PC-3 (cell line): ENCODE results near the gene NTNG1. TPM values are rescaled to one million over a fixed set of nuclear protein-coding genes. Genes with fewer than 3 reads are reported as not detected.

Source experiments
- ATAC-seq: fragments of 200-7000 bp; cut with Tn5 transposase; 2 replicates; pipeline ENCODE4 v1.9.1; 2020; ENCODE audit warnings: mild to moderate bottlenecking, moderate library complexity
- BruUV-seq: library from RNA; stranded (reverse); fragments of 400-500 nt; replicated peaks from 2 replicates; lab custom pipeline; 2021; lab: Mats Ljungman, UMichigan
- CTCF ChIA-PET: fragments of 300-600 bp; sonication (Branson Sonifier 250); formaldehyde crosslinking; loops from one replicate; lab custom pipeline; 2022; ENCODE audit warnings: antibody characterized with exemption; lab: Charles Lee
- POLR2A ChIA-PET: fragments of 300-600 bp; sonication (Branson Sonifier 250); formaldehyde crosslinking; loops from one replicate; lab custom pipeline; 2022; ENCODE audit warnings: antibody characterized with exemption; ENCODE audit not compliant: unreplicated experiment; lab: Charles Lee
- DNase-seq: peaks from one replicate; pipeline ENCODE4 v3.0.0-alpha.2; 2015
- H2AFZ ChIP-seq: fragments of 300-600 bp; sonication (generic); 2 replicates; pipeline ENCODE4 v1.6.0; 2016; ENCODE audit warnings: antibody characterized with exemption, low read length
- H3F3A ChIP-seq: fragments of 300-600 bp; sonication (generic); one replicate; pipeline ENCODE4 v1.6.0; 2017; ENCODE audit warnings: antibody characterized with exemption, low read length, control low read depth, mild to moderate bottlenecking; ENCODE audit not compliant: unreplicated experiment
- H3K27ac ChIP-seq: fragments of 300-600 bp; sonication (generic); 2 replicates; pipeline ENCODE4 v1.5.1; 2016; ENCODE audit warnings: mild to moderate bottlenecking, low read length
- H3K27me3 ChIP-seq: fragments of 300-600 bp; sonication (generic); 2 replicates; pipeline ENCODE4 v1.6.1; 2016; ENCODE audit warnings: low read length, mixed read lengths
- H3K36me3 ChIP-seq: fragments of 300-600 bp; sonication (generic); 2 replicates; pipeline ENCODE4 v1.6.1; 2016; ENCODE audit warnings: low read depth, mixed run types, low read length, mixed read lengths
- H3K4me1 ChIP-seq: fragments of 300-600 bp; sonication (generic); 2 replicates; pipeline ENCODE4 v1.5.1; 2016; ENCODE audit warnings: low read length; ENCODE audit not compliant: insufficient read depth
- H3K4me2 ChIP-seq: fragments of 300-600 bp; sonication (generic); 2 replicates; pipeline ENCODE4 v1.6.0; 2016; ENCODE audit warnings: low read length
- H3K4me3 ChIP-seq: fragments of 300-600 bp; sonication (generic); 2 replicates; pipeline ENCODE4 v1.5.1; 2016; ENCODE audit warnings: mild to moderate bottlenecking, low read length, mixed read lengths
- H3K79me2 ChIP-seq: fragments of 300-600 bp; sonication (generic); 2 replicates; pipeline ENCODE4 v1.6.1; 2017; ENCODE audit warnings: low read length, mixed read lengths
- H3K9ac ChIP-seq: fragments of 300-600 bp; sonication (generic); 2 replicates; pipeline ENCODE4 v1.6.0; 2016; ENCODE audit warnings: mild to moderate bottlenecking, low read length
- H3K9me2 ChIP-seq: fragments of 300-600 bp; sonication (generic); replicated peaks from 2 replicates; pipeline ENCODE4 v1.6.1; 2016; ENCODE audit warnings: mixed run types, low read length, mixed read lengths
- H3K9me3 ChIP-seq: fragments of 300-600 bp; sonication (generic); 2 replicates; pipeline ENCODE4 v1.6.1; 2016; ENCODE audit warnings: low read length, mixed read lengths
- H4K20me1 ChIP-seq: fragments of 300-600 bp; sonication (generic); 2 replicates; pipeline ENCODE4 v1.6.1; 2016; ENCODE audit warnings: low read length, mixed read lengths
- EZH2 ChIP-seq: fragments of 300-600 bp; sonication (generic); IDR thresholded peaks from one replicate; pipeline ENCODE4 v1.6.1; 2017; ENCODE audit warnings: antibody characterized with exemption, mild to moderate bottlenecking, low read length; ENCODE audit not compliant: unreplicated experiment
- EZH2phosphoT487 ChIP-seq: fragments of 300-600 bp; sonication (generic); IDR thresholded peaks from 2 replicates; pipeline ENCODE4 v1.6.1; 2018; ENCODE audit warnings: mild to moderate bottlenecking, antibody characterized with exemption, low read length, borderline replicate concordance
- intact Hi-C: fragments of 100-400 bp; cut with micrococcal nuclease; formaldehyde crosslinking; loops from 2 replicates; pipeline ENCODE4 v1.9.0; 2023
- total RNA-seq: library from RNA; depleted of rRNA; stranded (reverse); fragments of >200 nt; gene quantifications from 2 replicates; pipeline ENCODE4 v1.2.3, GENCODE V29; 2014
- TF ChIP-seq, protein P1 (sequence below): fragments of 300-600 bp; sonication (generic); conservative IDR thresholded peaks from 2 replicates; pipeline ENCODE4 v1.5.1; 2017; ENCODE audit warnings: antibody characterized with exemption, low read depth, mild to moderate bottlenecking, low read length

The NTNG1 gene
- total RNA-seq, 1 experiment from 2014 or later, result 6.7 TPM

DNA sequence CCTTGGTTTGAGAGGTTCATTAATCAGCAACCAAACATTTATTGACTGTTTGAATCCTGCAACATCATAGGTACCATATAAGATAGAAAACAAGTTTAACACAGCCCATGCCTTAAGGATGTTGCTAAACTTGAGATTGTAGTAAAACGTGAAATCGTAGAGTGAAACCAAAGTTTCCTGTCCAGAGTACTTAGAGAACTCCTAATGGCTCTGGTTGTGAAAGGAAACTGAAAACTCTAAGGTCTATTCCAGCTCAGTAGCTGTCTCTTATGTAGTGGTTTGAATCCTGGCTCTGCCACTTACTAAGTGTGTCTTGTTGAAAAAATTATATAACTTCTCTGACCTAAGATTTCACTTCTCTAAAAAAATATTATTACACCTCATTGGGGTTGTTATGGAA, 310.9 kb downstream of the NTNG1 start:
- no peaks in the 10 kb centered on the region for H3K79me2 ChIP-seq
- intact Hi-C loops, result no loop called here
- H3K4me3 ChIP-seq, result no peak overlapping the region
- no peaks in the 10 kb centered on the region for H3F3A ChIP-seq
- TF ChIP-seq, protein P1, sequence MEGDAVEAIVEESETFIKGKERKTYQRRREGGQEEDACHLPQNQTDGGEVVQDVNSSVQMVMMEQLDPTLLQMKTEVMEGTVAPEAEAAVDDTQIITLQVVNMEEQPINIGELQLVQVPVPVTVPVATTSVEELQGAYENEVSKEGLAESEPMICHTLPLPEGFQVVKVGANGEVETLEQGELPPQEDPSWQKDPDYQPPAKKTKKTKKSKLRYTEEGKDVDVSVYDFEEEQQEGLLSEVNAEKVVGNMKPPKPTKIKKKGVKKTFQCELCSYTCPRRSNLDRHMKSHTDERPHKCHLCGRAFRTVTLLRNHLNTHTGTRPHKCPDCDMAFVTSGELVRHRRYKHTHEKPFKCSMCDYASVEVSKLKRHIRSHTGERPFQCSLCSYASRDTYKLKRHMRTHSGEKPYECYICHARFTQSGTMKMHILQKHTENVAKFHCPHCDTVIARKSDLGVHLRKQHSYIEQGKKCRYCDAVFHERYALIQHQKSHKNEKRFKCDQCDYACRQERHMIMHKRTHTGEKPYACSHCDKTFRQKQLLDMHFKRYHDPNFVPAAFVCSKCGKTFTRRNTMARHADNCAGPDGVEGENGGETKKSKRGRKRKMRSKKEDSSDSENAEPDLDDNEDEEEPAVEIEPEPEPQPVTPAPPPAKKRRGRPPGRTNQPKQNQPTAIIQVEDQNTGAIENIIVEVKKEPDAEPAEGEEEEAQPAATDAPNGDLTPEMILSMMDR, result no peak
- TF ChIP-seq EZH2 (no peak), EZH2phosphoT487 (no peak)
- BruUV-seq, result no TSS peak
- H3K4me2 ChIP-seq, result no peak overlapping the region
- H3K36me3 ChIP-seq, result no peaks in the 10 kb centered on the region
- no peak overlapping the region for H3K27ac ChIP-seq
- no peaks in the 10 kb centered on the region for H3K4me1 ChIP-seq
- no peak overlapping the region for H3K9ac ChIP-seq
- H2AFZ ChIP-seq, result no peak overlapping the region
- CTCF ChIA-PET, result no interaction called here
- no peaks in the 10 kb centered on the region for H3K9me3 ChIP-seq
- H3K9me2 ChIP-seq, result no peaks in the 10 kb centered on the region
- POLR2A ChIA-PET, result no interaction called here
- no peaks in the 10 kb centered on the region for H3K27me3 ChIP-seq
- DNase-seq (no peak), ATAC-seq (no peak)
- H4K20me1 ChIP-seq, result no peaks in the 10 kb centered on the region

DNA sequence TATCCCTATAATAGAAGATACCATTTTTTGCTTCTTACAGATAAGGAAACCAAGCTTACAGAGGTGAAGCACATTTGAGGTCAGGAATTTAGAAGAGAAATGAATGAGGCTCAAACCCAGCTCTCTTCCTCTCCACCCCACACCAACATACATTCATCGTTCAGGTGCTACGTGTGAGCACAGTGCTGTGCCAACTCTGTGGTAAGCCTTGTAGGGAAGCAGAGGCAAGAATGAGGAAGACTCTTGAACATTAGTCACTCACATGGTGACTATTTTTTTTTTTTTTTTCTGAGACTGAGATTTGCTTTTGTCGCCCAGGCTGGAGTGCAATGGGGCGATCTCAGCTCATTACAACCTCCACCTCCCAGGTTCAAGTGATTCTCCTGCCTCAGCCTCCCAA, 314.0 kb downstream of the NTNG1 start:
- no TSS peak for BruUV-seq
- Histone ChIP-seq H3F3A (no peaks in the 10 kb centered on the region), H3K27ac (no peak overlapping the region), H3K4me2 (no peak overlapping the region), H3K27me3 (no peaks in the 10 kb centered on the region), H3K36me3 (no peaks in the 10 kb centered on the region), H3K4me1 (no peaks in the 10 kb centered on the region), H3K9ac (no peak overlapping the region), H2AFZ (no peak overlapping the region), H3K4me3 (no peak overlapping the region), H3K9me2 (no peaks in the 10 kb centered on the region), H3K79me2 (no peaks in the 10 kb centered on the region), H3K9me3 (no peaks in the 10 kb centered on the region), H4K20me1 (no peaks in the 10 kb centered on the region)
- intact Hi-C loops, result no loop called here
- CTCF ChIA-PET, result no interaction called here
- no peak for DNase-seq
- no peak for ATAC-seq
- TF ChIP-seq EZH2phosphoT487, result no peak
- TF ChIP-seq, protein P1, result no peak
- TF ChIP-seq EZH2, result no peak
- POLR2A ChIA-PET, result no interaction called here

DNA sequence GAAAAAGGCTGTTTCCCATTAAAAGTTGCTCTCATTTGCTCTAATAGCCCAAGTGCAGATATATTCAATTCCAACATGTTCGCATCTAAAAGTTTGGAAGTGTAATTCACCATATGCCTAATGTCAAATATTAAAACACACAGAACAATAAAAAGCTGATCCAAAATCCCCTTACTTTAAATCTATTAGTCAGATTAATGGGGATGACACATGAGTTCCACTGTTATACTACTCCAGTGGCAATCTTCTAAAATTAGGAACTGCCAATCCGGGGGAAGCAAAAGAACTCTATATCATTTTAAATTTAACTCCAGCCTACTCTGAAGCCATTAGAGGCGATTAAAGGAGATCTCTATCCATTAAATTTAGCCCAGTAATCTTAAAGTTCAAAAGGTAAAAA, 317.1 kb downstream of the NTNG1 start:
- Histone ChIP-seq H3K79me2 (no peaks in the 10 kb centered on the region), H4K20me1 (no peaks in the 10 kb centered on the region), H3K4me1 (no peaks in the 10 kb centered on the region), H2AFZ (no peak overlapping the region), H3K27ac (no peak overlapping the region), H3K4me2 (no peak overlapping the region), H3K9ac (no peak overlapping the region), H3K27me3 (no peaks in the 10 kb centered on the region), H3F3A (no peaks in the 10 kb centered on the region), H3K9me2 (no peaks in the 10 kb centered on the region), H3K36me3 (no peaks in the 10 kb centered on the region), H3K9me3 (no peaks in the 10 kb centered on the region), H3K4me3 (no peak overlapping the region)
- no TSS peak for BruUV-seq
- DNase-seq (no peak), ATAC-seq (no peak)
- TF ChIP-seq EZH2phosphoT487, result no peak
- TF ChIP-seq EZH2, result no peak
- TF ChIP-seq, protein P1, result no peak
- POLR2A ChIA-PET, result no interaction called here
- intact Hi-C loops, result no loop called here
- CTCF ChIA-PET, result no interaction called here
